Measurements from ENCODE around the gene THBS2.

THBS2 gene

DNA sequence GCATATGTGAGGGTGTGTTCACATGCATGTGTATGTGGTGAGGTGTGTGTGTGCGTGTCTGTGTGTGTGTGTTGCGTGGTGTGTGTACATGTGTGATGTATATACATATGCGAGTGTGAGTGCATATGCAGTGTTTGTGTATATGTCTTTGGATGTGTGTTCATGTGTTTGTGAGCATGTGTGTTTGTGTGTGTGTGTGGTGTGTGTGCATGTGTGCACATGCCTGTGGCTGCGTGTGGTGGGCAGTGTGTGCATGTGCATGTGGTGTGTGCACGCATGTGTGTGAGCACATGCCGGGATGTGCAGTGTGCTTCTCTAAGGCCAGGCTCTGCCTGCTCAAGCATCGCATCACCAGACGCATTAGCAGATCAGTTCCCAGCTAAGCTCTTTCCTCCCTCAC, 5.7 kb downstream of the THBS2 start:
- no peak for DNase-seq

DNA sequence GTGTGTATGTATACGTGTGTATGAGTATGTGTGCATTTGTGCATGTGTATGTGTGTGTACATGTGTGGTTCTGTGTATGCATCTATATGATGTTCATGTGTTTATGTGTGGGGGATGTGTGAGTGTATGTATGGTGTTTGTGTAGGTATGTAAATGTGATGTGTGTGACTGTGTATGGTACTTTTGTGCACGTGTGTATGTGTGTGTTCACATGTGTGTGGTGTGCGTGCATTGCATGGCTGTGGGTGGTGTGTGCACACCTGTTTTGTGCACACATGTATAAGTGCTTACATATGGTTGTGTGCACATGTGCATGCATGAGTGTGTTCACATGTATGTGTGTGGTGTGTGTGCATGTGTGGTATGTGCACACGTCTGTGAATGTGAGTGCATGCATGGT, 6.2 kb downstream of the THBS2 start:
- DNase-seq: no peak

- no peak for DNase-seq
Measured at GRCh38 chr6:169246445-169246844, 7.2 kb downstream of the THBS2 start.

DNA sequence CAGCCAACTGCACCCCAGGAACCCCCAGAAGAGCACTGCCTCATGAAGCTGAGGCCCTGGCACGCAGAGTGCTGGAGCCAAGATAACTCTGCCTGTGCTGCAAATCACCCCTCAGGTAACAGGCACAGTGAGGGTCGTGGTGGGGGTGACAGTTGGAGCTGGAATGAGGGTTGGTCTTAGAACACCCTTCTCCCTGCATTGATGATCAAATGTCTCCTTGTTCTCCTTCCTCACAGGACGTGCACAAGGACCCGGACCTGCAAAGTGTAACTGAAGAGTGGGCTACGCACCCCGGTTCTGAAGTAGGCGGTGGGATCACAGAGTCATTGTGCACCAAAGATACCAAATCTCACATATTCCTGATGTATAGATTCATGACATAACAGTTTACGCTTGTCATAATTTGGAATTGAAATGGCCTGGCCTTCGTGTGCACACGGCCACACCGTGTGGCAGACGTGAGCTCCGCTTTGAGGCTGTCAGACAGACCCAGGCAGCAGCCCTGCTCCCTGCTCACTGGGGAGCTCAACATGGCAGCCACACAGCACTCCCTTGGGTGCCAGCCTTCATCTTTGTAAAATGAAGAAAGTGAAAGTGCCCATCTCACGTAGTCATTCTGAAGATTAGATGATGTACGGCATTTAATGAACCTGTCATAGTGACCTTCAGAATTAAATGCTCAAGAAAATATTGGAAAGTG, 8.8 kb downstream of the THBS2 start:
- no peak for DNase-seq

DNA sequence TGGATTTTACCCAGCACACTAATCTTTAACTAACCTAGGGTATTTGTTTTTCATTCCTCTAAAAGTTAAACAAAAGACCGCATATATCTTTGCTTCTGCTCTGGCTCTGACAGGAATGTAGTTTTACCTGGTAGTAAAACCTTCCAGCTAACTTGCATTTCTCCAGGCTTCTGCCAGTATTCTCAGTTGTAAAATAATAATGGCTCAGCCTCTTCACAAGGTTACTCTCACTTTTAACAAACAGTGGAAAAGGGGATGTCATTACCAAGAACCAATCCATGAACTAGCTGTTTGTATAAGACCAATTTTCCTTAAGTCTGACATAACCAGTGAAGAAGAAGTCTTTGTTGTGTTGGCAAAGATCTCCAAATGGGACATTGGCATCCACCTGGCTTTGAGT, 10.0 kb downstream of the THBS2 start:
- DNase-seq: no peak

- DNase-seq: no peak
Measured at GRCh38 chr6:169243186-169243585, 10.5 kb downstream of the THBS2 start.

- DNase-seq: no peak
Measured at GRCh38 chr6:169241688-169242350, 11.8 kb downstream of the THBS2 start.

GRCh38 chr6:169240591-169241390, 12.9 kb downstream of the THBS2 start:
- no peak for DNase-seq

DNA sequence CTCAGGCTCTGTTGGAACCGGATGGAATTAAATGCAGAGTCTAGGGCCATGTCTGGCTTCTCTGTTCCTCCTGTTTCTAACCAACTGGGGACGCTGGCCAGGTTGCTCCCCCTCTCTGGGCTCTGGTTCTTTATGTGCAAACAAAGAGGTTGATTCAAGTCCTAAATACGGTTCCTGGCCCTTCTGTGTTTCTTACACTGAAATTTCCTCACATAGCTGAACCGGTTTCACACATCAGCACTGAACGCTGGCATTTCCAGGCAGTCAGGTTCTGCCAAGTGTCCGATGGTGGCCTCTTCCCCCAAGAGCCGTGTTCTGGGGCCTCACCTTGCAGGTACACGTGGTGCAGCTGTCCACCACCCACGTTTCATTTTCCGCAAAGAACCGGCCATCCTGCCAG, 13.5 kb downstream of the THBS2 start:
- no peak for DNase-seq

DNA sequence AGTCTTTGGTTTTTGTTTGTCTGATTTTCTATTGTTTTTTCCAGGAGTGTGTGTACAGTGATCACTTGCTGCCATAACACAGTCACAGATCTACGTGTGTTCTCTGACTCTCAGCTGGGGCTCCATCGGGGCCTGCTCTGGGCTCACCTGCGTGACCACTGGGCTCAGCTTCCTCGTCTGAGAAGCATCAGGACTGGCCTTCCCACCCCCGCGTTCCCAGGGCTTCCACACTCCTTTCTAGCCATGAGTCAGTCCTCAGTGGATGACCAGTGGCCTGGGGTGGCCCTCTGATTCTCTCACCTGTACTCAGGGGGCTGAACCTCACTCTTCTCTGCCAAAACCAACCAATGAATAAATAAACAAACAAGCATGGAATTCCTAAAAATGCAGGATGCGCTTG, 14.5 kb downstream of the THBS2 start:
- DNase-seq: no peak

DNA sequence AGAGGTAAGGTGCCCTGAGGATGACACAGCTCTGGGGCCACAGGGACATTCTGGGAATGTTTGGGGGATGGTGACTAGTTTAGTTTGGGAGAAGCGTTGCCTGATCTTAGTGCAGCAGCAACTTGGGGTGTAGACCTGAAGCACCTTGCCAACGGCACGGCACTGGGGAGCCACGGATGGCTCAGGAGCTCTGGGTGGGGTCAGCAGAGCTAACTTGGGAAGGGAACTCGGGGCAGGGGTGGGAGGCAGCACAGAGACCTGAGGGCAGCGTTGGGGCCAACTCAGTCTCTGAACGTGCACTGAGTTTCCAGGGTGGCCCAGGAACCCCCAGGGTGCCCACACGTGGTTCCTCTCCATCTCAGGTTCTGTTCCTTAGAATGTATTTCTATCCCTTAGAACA, 14.9 kb downstream of the THBS2 start:
- no peak for DNase-seq

DNA sequence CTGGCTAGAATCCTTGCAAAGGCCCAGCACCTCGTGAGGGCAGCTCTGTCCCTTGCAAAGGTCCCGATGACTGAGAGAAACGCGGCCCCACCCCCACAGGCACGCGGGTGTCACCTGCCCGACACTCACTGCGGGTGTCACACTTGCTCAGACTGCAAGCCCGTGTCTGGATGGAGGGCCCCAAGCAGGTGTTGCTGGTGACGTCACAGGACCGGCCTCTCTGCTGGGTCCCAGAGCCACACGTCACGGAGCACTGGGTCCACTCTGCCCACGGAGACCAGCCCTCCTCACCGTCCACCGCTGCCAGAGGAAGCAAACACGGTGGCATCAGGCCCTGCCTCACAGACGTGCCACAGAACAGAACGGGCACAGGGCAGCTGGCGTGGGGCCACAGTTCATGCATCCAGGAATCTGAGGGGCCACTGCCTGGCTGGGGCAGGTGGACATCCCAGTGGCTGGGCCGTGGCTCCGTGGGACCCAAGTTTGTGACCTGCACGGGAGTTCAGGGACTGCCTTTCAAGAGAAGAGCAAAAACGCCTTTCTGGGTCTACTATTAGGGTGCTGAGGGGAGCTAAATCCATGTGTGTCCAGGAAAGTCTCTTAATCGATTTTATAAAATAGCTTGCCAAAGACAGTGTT, 16.0 kb downstream of the THBS2 start:
- DNase-seq: no peak

DNA sequence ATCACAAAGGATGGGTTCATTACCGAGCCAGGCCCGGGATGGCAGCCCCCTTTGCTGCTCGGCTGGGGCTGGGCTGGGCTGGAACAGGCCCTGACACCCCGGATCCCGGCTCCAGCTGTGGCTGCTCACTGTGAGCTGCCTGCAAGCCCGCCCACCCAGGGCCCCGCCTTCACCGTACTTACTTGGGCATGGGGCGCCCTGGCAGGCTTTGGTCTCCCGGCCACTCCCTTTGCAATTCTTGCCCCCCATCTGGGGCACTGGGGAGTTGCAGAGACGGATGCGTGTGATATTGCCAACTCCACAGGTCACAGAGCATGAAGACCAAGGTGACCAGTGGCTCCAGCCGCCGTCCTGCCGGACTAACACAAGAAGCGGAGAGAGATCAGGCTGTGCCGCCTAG, 16.7 kb downstream of the THBS2 start:
- DNase-seq: no peak

GRCh38 chr6:169236545-169236944, 17.1 kb downstream of the THBS2 start:
- no peak for DNase-seq

GRCh38 chr6:169235286-169235685, 18.4 kb downstream of the THBS2 start:
- no peak for DNase-seq

GRCh38 chr6:169234634-169235033, 19.0 kb downstream of the THBS2 start:
- DNase-seq: no peak

DNA sequence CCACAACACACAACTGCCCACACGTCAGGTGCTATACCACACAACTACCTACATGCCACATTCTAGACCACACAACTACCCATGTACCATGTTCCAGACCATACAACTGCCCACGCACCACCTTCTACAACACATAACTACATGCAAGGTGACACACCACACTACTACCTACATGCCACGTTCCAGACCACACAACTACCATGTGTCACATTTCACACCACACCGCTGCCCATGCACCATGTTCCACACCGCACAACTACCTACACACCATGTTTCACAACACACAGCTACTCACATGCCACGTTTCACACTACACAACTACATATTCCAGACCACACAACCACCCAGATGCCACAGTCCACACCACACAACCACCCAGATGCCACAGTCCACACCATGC, 19.8 kb downstream of the THBS2 start:
- no peak for DNase-seq

DNA sequence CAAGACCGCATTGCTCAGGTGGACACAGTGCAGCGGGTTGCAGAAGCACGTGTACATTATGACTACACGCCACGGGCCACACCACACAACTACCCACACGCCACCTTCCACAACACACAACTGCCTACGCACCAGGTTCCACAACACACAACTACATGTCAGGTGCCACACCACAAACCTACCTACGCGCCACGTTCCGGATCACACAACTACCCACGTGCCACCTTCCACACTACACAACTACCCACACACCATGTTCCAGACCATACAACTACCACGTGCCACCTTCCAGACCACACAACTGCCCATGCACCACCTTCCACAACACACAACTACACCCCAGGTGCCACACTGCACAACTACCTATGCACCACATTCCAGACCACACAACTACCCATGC, 20.5 kb downstream of the THBS2 start:
- DNase-seq: no peak

DNA sequence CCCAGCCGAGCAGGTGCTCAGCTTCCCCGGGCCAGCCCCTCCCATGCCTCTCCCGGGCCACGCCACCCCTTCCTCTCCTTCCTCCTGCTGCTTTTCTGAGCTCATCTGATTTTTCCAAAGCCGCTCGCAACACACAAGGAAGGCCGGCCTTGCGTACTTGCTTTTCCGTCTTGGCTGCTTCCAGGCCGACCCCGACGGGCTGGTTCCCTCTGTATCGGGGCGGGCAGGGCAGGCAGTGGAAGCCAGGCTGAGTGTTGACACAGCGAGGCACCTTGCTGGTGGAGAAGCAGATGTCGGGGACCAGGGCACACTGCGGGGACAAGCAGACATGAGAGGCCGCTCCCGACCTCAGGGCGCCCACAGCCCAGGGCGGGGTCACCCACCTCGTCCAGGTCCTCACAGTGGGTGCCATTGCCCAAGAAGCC, 21.1 kb downstream of the THBS2 start:
- no peak for DNase-seq

- no peak for DNase-seq
Measured at GRCh38 chr6:169231790-169232506, 21.7 kb downstream of the THBS2 start.

DNA sequence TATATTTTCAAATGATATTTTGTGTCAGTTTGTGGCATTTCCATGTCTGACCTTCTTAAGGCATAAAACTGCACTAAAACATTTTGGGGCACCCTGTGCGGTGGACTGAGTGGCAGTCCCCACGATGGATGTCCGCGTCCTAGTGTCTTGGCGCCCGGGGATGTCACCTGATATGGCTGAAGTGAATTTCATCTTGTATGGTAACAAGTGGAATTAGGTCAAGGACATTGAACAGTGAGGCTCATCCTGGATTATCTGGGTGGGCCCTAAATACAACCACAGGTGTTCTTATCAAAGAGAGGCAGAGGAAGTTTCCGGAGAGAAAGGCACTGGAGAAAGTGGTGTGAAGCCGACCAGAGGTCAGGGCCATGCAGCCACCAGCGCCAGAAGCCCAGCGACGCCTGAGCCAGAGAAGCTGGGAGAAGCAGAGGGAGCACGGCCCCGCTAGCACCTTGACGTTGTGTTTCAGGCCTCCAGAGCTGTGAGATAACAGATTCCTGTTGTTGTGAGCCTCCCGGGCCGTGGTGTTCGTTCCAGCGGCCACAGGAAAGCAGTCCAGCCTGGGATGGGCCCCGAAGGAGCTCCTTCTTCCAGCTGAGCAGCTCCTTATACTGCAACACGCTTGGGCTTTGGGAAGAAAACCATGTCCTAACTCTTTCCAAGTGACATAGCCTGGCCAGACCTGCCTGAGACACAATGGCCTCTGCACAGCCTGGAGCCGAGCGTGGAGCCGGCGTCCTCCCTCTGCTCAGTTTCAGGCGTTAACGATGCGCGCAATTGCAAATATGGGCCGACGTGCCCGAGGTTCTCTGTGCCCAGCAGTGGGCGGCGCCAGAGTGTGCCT, 22.5 kb downstream of the THBS2 start:
- DNase-seq: no peak

GRCh38 chr6:169230322-169230665, 23.4 kb downstream of the THBS2 start:
- no peak for DNase-seq
